Lower lobe of right lung (tissue), 2 donors: ENCODE results near the gene CCDC170. TPM values are rescaled to one million over a fixed set of nuclear protein-coding genes. Genes with fewer than 3 reads are reported as not detected.

Source experiments
- ATAC-seq, 2 donors: fragments of 200-7000 bp; cut with Tn5 transposase; one replicate each; pipeline ENCODE4 v1.9.1; 2020 to 2022; ENCODE audit warnings: mild to moderate bottlenecking in 2 of 2, moderate library complexity in 2 of 2
- DNase-seq: peaks from one replicate; pipeline ENCODE4 v3.0.0-alpha.2; 2020
- H3K27ac ChIP-seq: fragments of 200-600 bp; one replicate; pipeline ENCODE4 v1.8.0; 2022
- H3K27me3 ChIP-seq: fragments of 200-600 bp; one replicate; pipeline ENCODE4 v1.8.0; 2022; ENCODE audit warnings: low read depth
- H3K36me3 ChIP-seq: fragments of 200-600 bp; one replicate; pipeline ENCODE4 v1.8.0; 2022; ENCODE audit warnings: mild to moderate bottlenecking
- H3K4me1 ChIP-seq: fragments of 200-600 bp; one replicate; pipeline ENCODE4 v1.8.0; 2022
- H3K4me3 ChIP-seq: fragments of 200-600 bp; one replicate; pipeline ENCODE4 v1.8.0; 2022; ENCODE audit warnings: mild to moderate bottlenecking
- H3K9me3 ChIP-seq: fragments of 200-600 bp; one replicate; pipeline ENCODE4 v1.8.0; 2022
- CTCF ChIP-seq: fragments of 200-600 bp; IDR thresholded peaks from one replicate; pipeline ENCODE4 v1.8.0; 2022; ENCODE audit warnings: antibody characterized with exemption, mild to moderate bottlenecking
- intact Hi-C: fragments of 100-400 bp; cut with DNase I; formaldehyde crosslinking; loops from one replicate; pipeline ENCODE4 v1.11.0; 2022
- total RNA-seq: library from RNA; stranded (reverse); fragmentation: NEBNext Ultra II Directional; extraction: Animal tissue kit (Norgen Biotek cat#: 25700); gene quantifications from one replicate; pipeline ENCODE4 v1.2.1, GENCODE V29; 2021
- donor health status: DM: no; HTN: yes; CAD: no; lungs with severe emphysema.

The CCDC170 gene
- total RNA-seq, 1 donor from 2014 or later = 5.4 TPM

- no peaks in the 10 kb centered on the region for H3K9me3 ChIP-seq
- H3K4me3 ChIP-seq = no peak overlapping the region
- no peak for DNase-seq
- intact Hi-C loops = no loop called here
- no peaks in the 10 kb centered on the region for H3K36me3 ChIP-seq
- no peak for ATAC-seq
- H3K4me1 ChIP-seq = no peaks in the 10 kb centered on the region
- TF ChIP-seq CTCF = no peak
- H3K27ac ChIP-seq = no peak overlapping the region
- no peaks in the 10 kb centered on the region for H3K27me3 ChIP-seq
Observed at GRCh38 chr6:151483994-151484393, 9.8 kb upstream of the CCDC170 start.

- intact Hi-C loops = no loop called here
- Histone ChIP-seq H3K4me3 (no peak overlapping the region), H3K36me3 (no peaks in the 10 kb centered on the region), H3K27ac (no peak overlapping the region), H3K27me3 (no peaks in the 10 kb centered on the region), H3K4me1 (no peaks in the 10 kb centered on the region), H3K9me3 (no peaks in the 10 kb centered on the region)
- no peak for TF ChIP-seq CTCF
- DNase-seq (no peak), ATAC-seq (no peak)
Observed at GRCh38 chr6:151488226-151488625, 5.6 kb upstream of the CCDC170 start.

GRCh38 chr6:151490996-151491395 is 2.8 kb upstream of the CCDC170 start:
- Histone ChIP-seq H3K27ac (no peak overlapping the region), H3K9me3 (no peaks in the 10 kb centered on the region), H3K4me1 (peaks cover 8% of the 10 kb centered on the region), H3K36me3 (no peaks in the 10 kb centered on the region), H3K4me3 (no peak overlapping the region), H3K27me3 (peaks cover 10% of the 10 kb centered on the region)
- DNase-seq = no peak
- ATAC-seq = no peak
- intact Hi-C loops = no loop called here
- TF ChIP-seq CTCF = no peak

GRCh38 chr6:151493161-151493803 is 535 bp upstream of the CCDC170 start:
- Histone ChIP-seq H3K36me3 (no peaks in the 10 kb centered on the region), H3K4me3 (peak overlapping the region; percentile 65), H3K27me3 (peaks cover 10% of the 10 kb centered on the region), H3K9me3 (no peaks in the 10 kb centered on the region), H3K27ac (peak overlapping the region; percentile 84), H3K4me1 (peaks cover 8% of the 10 kb centered on the region)
- DNase-seq (no peak), ATAC-seq (peak; percentile 44 to 45)
- intact Hi-C loops = no loop called here
- no peak for TF ChIP-seq CTCF

GRCh38 chr6:151494235-151494935 is 568 bp downstream of the CCDC170 start:
- H3K36me3 ChIP-seq = no peaks in the 10 kb centered on the region
- peaks cover 10% of the 10 kb centered on the region for H3K27me3 ChIP-seq
- intact Hi-C loops = no loop called here
- H3K9me3 ChIP-seq = no peaks in the 10 kb centered on the region
- TF ChIP-seq CTCF = no peak
- peak overlapping the region; percentile 84 for H3K27ac ChIP-seq
- peak; percentile 61 to 71 for ATAC-seq
- H3K4me1 ChIP-seq = peaks cover 8% of the 10 kb centered on the region
- peak; percentile 77 for DNase-seq
- peak overlapping the region; percentile 65 for H3K4me3 ChIP-seq
